KMS-11 (cell line): Measurements from ENCODE around the gene SPRED2.

ENCODE experiments used
- H2AFZ ChIP-seq: fragments of 200-600 bp; sonication (generic); 2 replicates; pipeline ENCODE4 v1.6.1; 2016; ENCODE audit warnings: antibody characterized with exemption, mixed run types, low read depth
- H3K27ac ChIP-seq: fragments of 200-600 bp; sonication (generic); 2 replicates; pipeline ENCODE4 v1.6.1; 2016; ENCODE audit warnings: mild to moderate bottlenecking, mixed run types
- H3K27me3 ChIP-seq: fragments of 200-600 bp; sonication (generic); 2 replicates; pipeline ENCODE4 v1.6.1; 2017; ENCODE audit warnings: mild to moderate bottlenecking, low read depth, mixed run types, moderate library complexity; ENCODE audit not compliant: insufficient read depth
- H3K36me3 ChIP-seq: fragments of 200-600 bp; sonication (generic); 2 replicates; pipeline ENCODE4 v1.6.1; 2017; ENCODE audit warnings: mild to moderate bottlenecking, mixed run types; ENCODE audit not compliant: insufficient read depth
- H3K4me1 ChIP-seq: fragments of 200-600 bp; sonication (generic); 2 replicates; pipeline ENCODE4 v1.6.1; 2016; ENCODE audit warnings: mild to moderate bottlenecking, low read depth, mixed run types; ENCODE audit not compliant: poor library complexity, severe bottlenecking
- H3K4me2 ChIP-seq: fragments of 200-600 bp; sonication (generic); 2 replicates; pipeline ENCODE4 v1.7.0; 2016; ENCODE audit warnings: mild to moderate bottlenecking, mixed run types
- H3K4me3 ChIP-seq: fragments of 200-600 bp; sonication (generic); IDR thresholded peaks from 2 replicates; pipeline ENCODE4 v1.6.1; 2017; ENCODE audit warnings: low read depth, low read length, mixed read lengths; ENCODE audit not compliant: insufficient read depth
- H3K79me2 ChIP-seq: fragments of 200-600 bp; sonication (generic); 2 replicates; pipeline ENCODE4 v1.6.1; 2016; ENCODE audit warnings: low read depth, mixed run types; ENCODE audit not compliant: insufficient read depth
- H3K9ac ChIP-seq: fragments of 200-600 bp; sonication (generic); 2 replicates; pipeline ENCODE4 v1.6.1; 2016; ENCODE audit warnings: mild to moderate bottlenecking, mixed run types
- H4K20me1 ChIP-seq: fragments of 200-600 bp; sonication (generic); 2 replicates; pipeline ENCODE4 v1.6.1; 2016; ENCODE audit warnings: mild to moderate bottlenecking, mixed run types; ENCODE audit not compliant: insufficient read depth
- TF ChIP-seq, protein P1 (sequence below): fragments of 200-600 bp; sonication (generic); conservative IDR thresholded peaks from 2 replicates; pipeline ENCODE4 v1.6.1; 2017; ENCODE audit warnings: low read depth, mild to moderate bottlenecking, antibody characterized with exemption, low read length, moderate library complexity, mixed read lengths

Gene SPRED2

DNA sequence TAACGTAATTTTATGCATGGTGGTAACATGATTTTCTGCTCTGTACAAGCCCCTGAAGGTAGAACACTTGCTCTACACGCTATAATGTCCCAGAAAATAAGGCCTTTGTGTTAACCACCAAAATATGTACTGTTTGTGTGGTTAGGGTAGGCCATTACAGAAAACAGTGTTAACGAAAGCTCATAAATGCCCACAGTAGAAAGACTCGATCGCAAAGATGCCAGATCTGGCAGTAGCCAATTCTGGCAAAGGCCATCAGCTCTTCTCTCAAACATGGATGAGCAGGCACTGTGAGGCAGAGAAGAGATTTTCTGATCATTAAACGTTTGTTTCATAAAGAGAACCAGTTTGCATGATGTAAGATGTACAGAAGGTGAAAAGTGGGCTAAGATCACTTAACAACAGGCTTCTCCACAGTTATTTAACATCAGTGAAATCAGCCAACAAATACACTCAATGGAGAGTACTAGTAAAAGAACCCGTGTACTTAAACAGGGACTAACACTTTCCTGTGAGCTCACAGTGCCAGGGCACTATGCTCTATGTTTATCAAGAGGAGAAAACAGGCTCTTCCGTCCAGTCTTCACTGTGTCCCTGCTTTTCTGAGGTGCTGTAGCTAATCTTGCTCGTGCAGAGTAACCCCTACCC lies 80.3 kb downstream of the SPRED2 start:
- no peak overlapping the region for H2AFZ ChIP-seq
- H3K9ac ChIP-seq = no peak overlapping the region
- H3K4me1 ChIP-seq = peaks cover 71% of the 10 kb centered on the region
- H3K79me2 ChIP-seq = peaks cover 93% of the 10 kb centered on the region
- TF ChIP-seq, protein P1, sequence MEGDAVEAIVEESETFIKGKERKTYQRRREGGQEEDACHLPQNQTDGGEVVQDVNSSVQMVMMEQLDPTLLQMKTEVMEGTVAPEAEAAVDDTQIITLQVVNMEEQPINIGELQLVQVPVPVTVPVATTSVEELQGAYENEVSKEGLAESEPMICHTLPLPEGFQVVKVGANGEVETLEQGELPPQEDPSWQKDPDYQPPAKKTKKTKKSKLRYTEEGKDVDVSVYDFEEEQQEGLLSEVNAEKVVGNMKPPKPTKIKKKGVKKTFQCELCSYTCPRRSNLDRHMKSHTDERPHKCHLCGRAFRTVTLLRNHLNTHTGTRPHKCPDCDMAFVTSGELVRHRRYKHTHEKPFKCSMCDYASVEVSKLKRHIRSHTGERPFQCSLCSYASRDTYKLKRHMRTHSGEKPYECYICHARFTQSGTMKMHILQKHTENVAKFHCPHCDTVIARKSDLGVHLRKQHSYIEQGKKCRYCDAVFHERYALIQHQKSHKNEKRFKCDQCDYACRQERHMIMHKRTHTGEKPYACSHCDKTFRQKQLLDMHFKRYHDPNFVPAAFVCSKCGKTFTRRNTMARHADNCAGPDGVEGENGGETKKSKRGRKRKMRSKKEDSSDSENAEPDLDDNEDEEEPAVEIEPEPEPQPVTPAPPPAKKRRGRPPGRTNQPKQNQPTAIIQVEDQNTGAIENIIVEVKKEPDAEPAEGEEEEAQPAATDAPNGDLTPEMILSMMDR = no peak
- H3K27me3 ChIP-seq = no peaks in the 10 kb centered on the region
- H4K20me1 ChIP-seq = no peaks in the 10 kb centered on the region
- H3K36me3 ChIP-seq = no peaks in the 10 kb centered on the region
- H3K27ac ChIP-seq = no peak overlapping the region
- no peak overlapping the region for H3K4me2 ChIP-seq
- H3K4me3 ChIP-seq = no peak overlapping the region

DNA sequence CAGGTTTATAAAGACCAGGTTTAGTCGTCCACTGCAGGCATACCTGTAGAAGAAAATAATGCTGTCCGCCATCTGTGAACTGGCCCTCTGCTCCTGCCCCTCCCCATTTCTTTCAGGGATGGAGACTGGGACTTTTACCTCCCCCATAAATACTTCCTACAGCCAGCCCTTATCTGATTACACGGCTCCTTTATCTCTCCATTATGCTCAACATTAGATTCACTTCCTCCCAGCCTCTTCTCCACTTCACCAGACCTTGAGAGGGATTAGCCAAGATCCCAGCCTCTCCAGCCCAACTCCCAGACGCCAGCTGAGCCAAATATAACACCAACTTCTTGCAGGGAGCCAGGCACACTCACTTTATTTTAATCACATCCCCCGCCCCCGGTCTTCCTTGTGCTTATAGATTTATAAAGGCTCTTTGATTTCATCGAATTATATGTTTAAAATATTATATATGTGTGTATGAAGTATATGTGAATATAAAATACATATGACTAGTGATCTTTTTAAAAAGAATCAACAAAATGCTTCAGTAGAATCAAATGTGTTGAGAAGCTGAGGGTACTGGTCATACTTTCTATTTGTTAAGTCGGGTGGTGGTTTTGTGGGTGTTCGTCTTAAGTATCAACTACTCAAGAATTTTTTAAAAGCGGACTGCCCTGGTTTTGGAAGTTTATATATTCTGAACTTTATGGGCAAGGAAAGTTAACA lies 81.0 kb downstream of the SPRED2 start:
- H3K4me2 ChIP-seq = peak overlapping the region; percentile 25; the same call in 1 of the 2 replicates
- no peak overlapping the region for H2AFZ ChIP-seq
- peaks cover 64% of the 10 kb centered on the region for H3K4me1 ChIP-seq

DNA sequence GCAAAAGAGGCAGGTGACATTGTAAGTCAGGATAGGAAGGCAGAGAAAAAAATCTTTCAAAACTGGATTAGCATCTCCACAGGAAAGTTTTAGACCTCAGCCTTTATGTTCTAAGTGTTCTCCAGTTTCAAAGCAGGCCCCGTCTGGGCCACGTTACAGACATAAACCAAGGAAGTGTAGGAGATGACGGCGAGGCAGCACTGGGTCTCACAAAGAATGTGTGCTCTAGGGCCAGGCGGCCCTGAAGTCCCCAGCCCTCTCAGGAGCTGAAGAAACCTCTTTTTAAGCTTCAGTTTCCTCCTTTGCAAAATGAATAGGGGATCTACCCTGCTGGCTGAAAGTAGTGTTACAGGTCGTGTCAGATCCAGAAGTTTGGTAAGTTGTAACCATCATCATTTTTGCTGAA lies 81.7 kb downstream of the SPRED2 start:
- Histone ChIP-seq H3K9ac (no peak overlapping the region), H2AFZ (no peak overlapping the region), H3K79me2 (peaks cover 92% of the 10 kb centered on the region), H3K4me2 (peak overlapping the region; percentile 25; the same call in 1 of the 2 replicates), H3K36me3 (no peaks in the 10 kb centered on the region), H3K4me3 (no peak overlapping the region), H3K4me1 (peaks cover 57% of the 10 kb centered on the region), H4K20me1 (no peaks in the 10 kb centered on the region), H3K27ac (no peak overlapping the region), H3K27me3 (no peaks in the 10 kb centered on the region)
- TF ChIP-seq, protein P1 = no peak; the same call in 1 of the 2 replicates

More for the DNA sequence above, 81.0 kb downstream of the SPRED2 start:
- H3K9ac ChIP-seq = no peak overlapping the region
- TF ChIP-seq, protein P1 = no peak; the same call in 1 of the 2 replicates
- H3K27me3 ChIP-seq = no peaks in the 10 kb centered on the region
- no peak overlapping the region for H3K4me3 ChIP-seq
- H3K27ac ChIP-seq = no peak overlapping the region
- H3K36me3 ChIP-seq = no peaks in the 10 kb centered on the region
- peaks cover 93% of the 10 kb centered on the region for H3K79me2 ChIP-seq
- H4K20me1 ChIP-seq = no peaks in the 10 kb centered on the region

DNA sequence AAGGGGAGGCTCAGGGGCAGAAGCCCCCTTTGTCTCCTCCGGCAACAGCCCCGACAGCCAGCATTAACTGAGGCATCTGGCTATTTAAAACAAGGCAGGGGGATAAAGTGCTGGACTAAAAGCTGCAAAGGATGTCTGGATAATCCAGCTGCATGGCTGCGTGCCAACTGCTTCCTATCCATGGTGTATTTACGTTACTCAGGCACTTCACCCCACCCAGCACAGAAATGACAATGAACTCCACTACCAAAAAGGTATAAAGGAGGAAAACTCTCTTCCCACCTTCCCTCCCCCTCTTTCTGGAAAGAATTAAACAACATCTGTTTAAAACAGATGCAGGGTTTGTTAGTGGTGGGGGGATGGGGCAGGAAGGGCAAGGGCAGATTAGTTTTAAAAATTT lies 82.5 kb downstream of the SPRED2 start:
- peaks cover 49% of the 10 kb centered on the region for H3K4me1 ChIP-seq
- H3K9ac ChIP-seq = no peak overlapping the region
- peak overlapping the region; percentile 25; the same call in 1 of the 2 replicates for H3K4me2 ChIP-seq
- TF ChIP-seq, protein P1 = no peak
- no peaks in the 10 kb centered on the region for H4K20me1 ChIP-seq
- no peak overlapping the region for H2AFZ ChIP-seq
- no peaks in the 10 kb centered on the region for H3K27me3 ChIP-seq
- H3K4me3 ChIP-seq = no peak overlapping the region
- H3K79me2 ChIP-seq = peaks cover 88% of the 10 kb centered on the region
- H3K27ac ChIP-seq = no peak overlapping the region
- no peaks in the 10 kb centered on the region for H3K36me3 ChIP-seq
